AG09319 (cell line): ENCODE results near the gene SMAD7.

ENCODE experiments used
- DNase-seq: peaks from one replicate; pipeline ENCODE4 v3.0.0-alpha.2; 2010; ENCODE audit warnings: low read depth; ENCODE audit errors: extremely low read depth
- CTCF ChIP-seq: IDR thresholded peaks from 2 replicates; pipeline ENCODE4 v1.5.1; 2011; ENCODE audit warnings: low read depth, mild to moderate bottlenecking, inconsistent platforms, low read length, moderate library complexity

SMAD7 gene

GRCh38 chr18:48962994-48963561 lies 12.3 kb upstream of the SMAD7 start:
- no peak; the same call in none of the 2 replicates for TF ChIP-seq CTCF
- DNase-seq = no peak

GRCh38 chr18:48962252-48962993 lies 11.7 kb upstream of the SMAD7 start:
- no peak for TF ChIP-seq CTCF
- no peak for DNase-seq

GRCh38 chr18:48961547-48961946 lies 10.8 kb upstream of the SMAD7 start:
- no peak for TF ChIP-seq CTCF
- no peak for DNase-seq

GRCh38 chr18:48959921-48960920 lies 9.5 kb upstream of the SMAD7 start:
- no peak for TF ChIP-seq CTCF
- no peak for DNase-seq

GRCh38 chr18:48959551-48959920 lies 8.8 kb upstream of the SMAD7 start:
- DNase-seq = no peak
- no peak for TF ChIP-seq CTCF

- TF ChIP-seq CTCF = no peak
- no peak for DNase-seq
Measured at GRCh38 chr18:48958951-48959350, 8.2 kb upstream of the SMAD7 start.
